Esophagus muscularis mucosa (tissue), 4 donors: Measurements from ENCODE around the gene BIK. TPM values are rescaled to one million over a fixed set of nuclear protein-coding genes. Genes with fewer than 3 reads are reported as not detected.

Experiments
- DNase-seq: peaks from one replicate; pipeline ENCODE4 v3.0.0-alpha.2; 2017; ENCODE audit errors: extremely low spot score
- H3K27ac ChIP-seq, 4 donors: fragments of 200-600 bp; sonication (generic); replicated peaks in 1 of 4; 1 replicate in 3 of 4; 2 replicates in 1 of 4; pipeline ENCODE4 v1.5.1; 2016 to 2019; ENCODE audit warnings: mild to moderate bottlenecking in 1 of 4
- H3K27me3 ChIP-seq, 4 donors: fragments of 200-600 bp; sonication (generic); one replicate each; pipeline versions ENCODE4 v1.5.1 to v1.6.0; 2016 to 2019
- H3K36me3 ChIP-seq, 4 donors: fragments of 200-600 bp; sonication (generic); one replicate each; pipeline ENCODE4 v1.5.1; 2016 to 2019
- H3K4me1 ChIP-seq, 4 donors: fragments of 200-600 bp; sonication (generic); one replicate each; pipeline ENCODE4 v1.5.1; 2016 to 2019
- H3K4me3 ChIP-seq, 4 donors: fragments of 200-600 bp; sonication (generic); 1 replicate in 2 of 4; 2 replicates in 2 of 4; pipeline ENCODE4 v1.5.1; 2016 to 2019; ENCODE audit warnings: mild to moderate bottlenecking in 4 of 4, moderate library complexity in 1 of 4
- H3K9me3 ChIP-seq, 4 donors: fragments of 200-600 bp; sonication (generic); 1 replicate in 3 of 4; 2 replicates in 1 of 4; pipeline ENCODE4 v1.5.1; 2016 to 2019
- CTCF ChIP-seq, 3 experiments: fragments of 200-600 bp in 2 of 3; fragments of 450-650 bp in 1 of 3; sonication (generic) in 2 of 3; IDR thresholded peaks; one replicate each; pipeline ENCODE4 v1.5.1; 2017 to 2019; ENCODE audit warnings: antibody characterized with exemption in 3 of 3, mild to moderate bottlenecking in 2 of 3, moderate library complexity in 1 of 3
- EP300 ChIP-seq: sonication (generic); formaldehyde crosslinking; IDR thresholded peaks from one replicate; pipeline ENCODE4 v1.6.1; 2017; ENCODE audit warnings: antibody characterized with exemption
- POLR2A ChIP-seq: fragments of 450-650 bp; IDR thresholded peaks from one replicate; pipeline ENCODE4 v1.6.1; 2017; ENCODE audit warnings: antibody characterized with exemption, moderate library complexity, mild to moderate bottlenecking, low read depth
- POLR2AphosphoS5 ChIP-seq, 2 donors: sonication (generic); formaldehyde crosslinking; IDR thresholded peaks; one replicate each; pipeline ENCODE4 v1.6.1; 2017; ENCODE audit warnings: antibody characterized with exemption in 2 of 2
- WGBS: methylation state at CpG from one replicate; pipeline ENCODE4 v1.1.5; 2018; 5-methylcytosine and 5-hydroxymethylcytosine counted together
- intact Hi-C: fragments of 100-400 bp; cut with DNase I; formaldehyde crosslinking; loops from one replicate; pipeline ENCODE4 v1.15.1; 2023
- total RNA-seq, 4 donors: library from RNA; depleted of rRNA; stranded (reverse); fragments of >200 nt; gene quantifications; one replicate each; pipeline versions ENCODE4 v1.1.0 to v1.2.1, GENCODE V29; 2016

Gene BIK
- total RNA-seq, 4 donors from 2014 or later = 0.32 TPM; not detected in 3

GRCh38 chr22:43156413-43156812, 45.9 kb downstream of the BIK start:
- no peak for DNase-seq
- 85% methylated on average over 12 of the region's 12 CpGs for WGBS

GRCh38 chr22:43157874-43158546, 47.5 kb downstream of the BIK start:
- no peaks in the 10 kb centered on the region for H3K9me3 ChIP-seq
- peaks cover 9 to 52% (median 33%) of the 10 kb centered on the region in 4 donors for H3K4me1 ChIP-seq
- H3K4me3 ChIP-seq = no peak overlapping the region
- no peaks in the 10 kb centered on the region for H3K27me3 ChIP-seq
- H3K36me3 ChIP-seq = peaks cover 0 to 40% (median 32%) of the 10 kb centered on the region in 4 donors
- WGBS = 82% methylated on average over 6 of the region's 9 CpGs
- TF ChIP-seq POLR2AphosphoS5 (IDR thresholded peaks at IDR 0.05) (no peak), EP300 (no peak), CTCF (IDR thresholded peaks at IDR 0.05) (no peak), POLR2A (no peak)
- H3K27ac ChIP-seq = no peak overlapping the region
- no peak for DNase-seq
- intact Hi-C loops = no loop called here

More at GRCh38 chr22:43156413-43156812, 45.9 kb downstream of the BIK start:
- Histone ChIP-seq H3K27ac (no peak overlapping the region), H3K27me3 (no peaks in the 10 kb centered on the region), H3K4me3 (no peak overlapping the region), H3K36me3 (peaks cover 0 to 27% (median 17%) of the 10 kb centered on the region in 4 donors), H3K4me1 (peaks cover 15 to 61% (median 43%) of the 10 kb centered on the region in 4 donors), H3K9me3 (no peaks in the 10 kb centered on the region)
- intact Hi-C loops = no loop called here
- TF ChIP-seq POLR2A = no peak
- no peak for TF ChIP-seq EP300
- no peak for TF ChIP-seq POLR2AphosphoS5 (IDR thresholded peaks at IDR 0.05)
- no peak for TF ChIP-seq CTCF (IDR thresholded peaks at IDR 0.05)

GRCh38 chr22:43158778-43159483, 48.4 kb downstream of the BIK start:
- no peak overlapping the region for H3K27ac ChIP-seq
- H3K9me3 ChIP-seq = no peaks in the 10 kb centered on the region
- intact Hi-C loops = no loop called here
- H3K4me1 ChIP-seq = peaks cover 16 to 56% (median 35%) of the 10 kb centered on the region in 4 donors
- no peak for DNase-seq
- peaks cover 0 to 44% (median 36%) of the 10 kb centered on the region in 4 donors for H3K36me3 ChIP-seq
- no peaks in the 10 kb centered on the region for H3K27me3 ChIP-seq
- no peak overlapping the region for H3K4me3 ChIP-seq
- no peak for TF ChIP-seq CTCF (IDR thresholded peaks at IDR 0.05)
- TF ChIP-seq POLR2AphosphoS5 (IDR thresholded peaks at IDR 0.05) = no peak
- no peak for TF ChIP-seq EP300
- no peak for TF ChIP-seq POLR2A
- WGBS = 84% methylated on average over 10 of the region's 24 CpGs

GRCh38 chr22:43159484-43160178, 49.1 kb downstream of the BIK start:
- H3K27ac ChIP-seq = no peak overlapping the region
- no peaks in the 10 kb centered on the region for H3K9me3 ChIP-seq
- TF ChIP-seq CTCF (IDR thresholded peaks at IDR 0.05) (peak in 1 of 3 experiments; percentile 18), POLR2A (no peak), EP300 (no peak)
- H3K27me3 ChIP-seq = no peaks in the 10 kb centered on the region
- no peak for DNase-seq
- peaks cover 0 to 44% (median 36%) of the 10 kb centered on the region in 4 donors for H3K36me3 ChIP-seq
- H3K4me1 ChIP-seq = peaks cover 17 to 59% (median 35%) of the 10 kb centered on the region in 4 donors
- WGBS = 72% methylated on average over 8 of the region's 18 CpGs
- intact Hi-C loops = no loop called here
- H3K4me3 ChIP-seq = no peak overlapping the region
